ENCODE data around the gene SLC34A3. TPM values are rescaled to one million over a fixed set of nuclear protein-coding genes. Genes with fewer than 3 reads are reported as not detected.
A peak's percentile ranks its signal among the peaks of the same experiment; 100 is the strongest.

SLC34A3 gene
- total and polyA plus RNA-seq, 2 of the 8 experiments (the other 6 are each of a cell fraction or from before 2014, with no cell fraction given) = 0.08 TPM; not detected in 1

DNA sequence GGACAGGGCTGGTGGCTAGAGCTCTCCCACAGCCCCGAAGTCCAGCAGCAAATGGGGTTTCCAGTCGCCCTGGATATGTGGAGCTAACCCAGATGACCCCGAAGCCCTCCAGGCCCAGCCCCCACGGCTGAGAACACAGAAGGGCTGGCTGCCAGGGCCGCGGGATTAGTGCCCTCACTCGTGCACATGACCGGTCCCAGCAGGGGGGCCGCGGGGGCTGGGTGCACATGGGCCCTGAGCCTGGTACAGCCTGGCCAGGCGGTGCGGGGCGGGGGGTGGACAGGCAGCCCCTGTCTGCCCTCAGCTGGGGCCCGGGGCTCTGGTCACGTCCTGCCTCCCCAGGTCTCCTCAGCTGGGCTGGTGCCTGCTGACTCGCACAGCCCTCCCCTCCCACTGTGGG lies 36.3 kb upstream of the SLC34A3 start:
- 77% methylated on average over 10 of the region's 16 CpGs; no CpG with 5 or more reads in 1 of the 2 experiments for WGBS, 2 experiments (ENCODE audit: extremely low coverage in 1 of 2, insufficient coverage in 1 of 2, insufficient read length in 1 of 2, insufficient replicate concordance in 2 of 2, low coverage in 1 of 2, low lambda C conversion rate in 2 of 2, missing lambda C conversion rate in 1 of 2)
- no peak overlapping the region for H3K23ac ChIP-seq (ENCODE audit: insufficient read length)
- FAIRE-seq = no peak

More for the DNA sequence above, 36.3 kb upstream of the SLC34A3 start:
- Histone ChIP-seq H3K36me3 (ENCODE audit: control insufficient read depth in 2 of 4, insufficient read depth in 4 of 4, low read length in 3 of 4) (peaks cover 0 to 4% (median 1%) of the 10 kb centered on the region in 4 experiments; a peak in 2 of 8 replicates), H2AK5ac (ENCODE audit: low read depth, low read length) (no peak overlapping the region), H2AFZ (ENCODE audit: low read length) (no peak overlapping the region), H4K8ac (ENCODE audit: extremely low read depth, insufficient read depth, low read length) (peak overlapping the region; percentile 36; the same call in 1 of the 2 replicates), H3K4me1 (replicated peaks in 1 of 4; ENCODE audit: control insufficient read depth in 3 of 4, insufficient read depth in 4 of 4, low read length in 3 of 4) (peaks cover 0 to 27% (median 15%) of the 10 kb centered on the region in 4 experiments; a peak in 6 of 7 replicates), H3K4ac (replicated peaks; ENCODE audit: insufficient read length, low read depth, low read length) (no peak overlapping the region), H3K9ac (replicated peaks in 1 of 4; ENCODE audit: extremely low read depth in 1 of 4, low read depth in 3 of 4, low read length in 3 of 4) (no peak overlapping the region; a peak in 1 of 7 replicates), H2BK120ac (replicated peaks; ENCODE audit: low read depth, low read length) (no peak overlapping the region), H3K18ac (ENCODE audit: extremely low read depth, low read length) (no peak overlapping the region), H2BK5ac (ENCODE audit: low read depth, low read length) (peak overlapping the region; percentile 60; the same call in 1 of the 2 replicates), H3K79me1 (ENCODE audit: low read depth, low read length) (peaks cover 24% of the 10 kb centered on the region), H2BK15ac (ENCODE audit: low read length) (no peak overlapping the region), H2BK12ac (ENCODE audit: low read depth, low read length) (no peak overlapping the region), H3K4me3 (ENCODE audit: extremely low read depth in 1 of 4, insufficient read depth in 2 of 4, low read depth in 3 of 4, low read length in 4 of 4) (no peak overlapping the region), H4K20me1 (replicated peaks in 1 of 2; ENCODE audit: control insufficient read depth in 1 of 2, insufficient read depth in 2 of 2, low read length in 2 of 2) (peaks cover 15 to 36% of the 10 kb centered on the region in 2 experiments), H2BK20ac (ENCODE audit: low read length) (no peak overlapping the region), H4K5ac (ENCODE audit: insufficient read length, low read depth, low read length) (no peak overlapping the region), H4K91ac (replicated peaks; ENCODE audit: insufficient read length, low read length) (no peak overlapping the region), H3K14ac (ENCODE audit: insufficient read length) (no peak overlapping the region), H3K56ac (replicated peaks; ENCODE audit: insufficient read length, low read depth, low read length) (no peak overlapping the region), H3K27me3 (replicated peaks in 1 of 4; ENCODE audit: control insufficient read depth in 3 of 4, extremely low read depth in 1 of 4, insufficient read depth in 3 of 4, low read length in 3 of 4) (no peaks in the 10 kb centered on the region), H3K9me3 (ENCODE audit: insufficient read depth in 2 of 2, low read depth in 1 of 2, low read length in 1 of 2) (no peaks in the 10 kb centered on the region), H3K4me2 (ENCODE audit: insufficient read depth in 1 of 2, low read depth in 2 of 2, low read length in 2 of 2) (no peak overlapping the region), H3K79me2 (ENCODE audit: control insufficient read depth in 1 of 2, insufficient read depth in 2 of 2, low read length in 2 of 2) (peaks cover 0 to 30% of the 10 kb centered on the region in 2 experiments; a peak in 1 of 4 replicates), H3K23me2 (ENCODE audit: low read depth, low read length) (no peaks in the 10 kb centered on the region; the same call in 1 of the 2 replicates), H3K27ac (ENCODE audit: low read depth, low read length) (peak overlapping the region; percentile 19; the same call in 1 of the 2 replicates)
- CTCF ChIA-PET (ENCODE audit: partially characterized antibody) = interaction anchor here (1.2 to 14.0 kb wide), 8 partner anchors 7 to 76 kb away, joined by 3 to 204 read pairs (median 7); partner anchors contain the start of genes CYSRT1, NDOR1, RNF208 and RNF224
- no peak for TF ChIP-seq KDM1A (IDR thresholded peaks at IDR 0.05; ENCODE audit: borderline replicate concordance, low read length)
- no peak for TF ChIP-seq SIRT6 (IDR thresholded peaks at IDR 0.05; ENCODE audit: low read length)
- POLR2A ChIA-PET (ENCODE audit: partially characterized antibody) = interaction anchor here (0.9 to 11.0 kb wide), 8 partner anchors 12 to 65 kb away, joined by 3 to 107 read pairs (median 6); partner anchors contain the start of genes LRRC26, NDOR1, TMEM203 and TUBB4B
- no peak for DNase-seq (ENCODE audit: low read depth in 1 of 2, low spot score in 2 of 2)

Measured in H1 (cell line).